ENCODE data around the gene SMIM32.

SMIM32 gene

DNA sequence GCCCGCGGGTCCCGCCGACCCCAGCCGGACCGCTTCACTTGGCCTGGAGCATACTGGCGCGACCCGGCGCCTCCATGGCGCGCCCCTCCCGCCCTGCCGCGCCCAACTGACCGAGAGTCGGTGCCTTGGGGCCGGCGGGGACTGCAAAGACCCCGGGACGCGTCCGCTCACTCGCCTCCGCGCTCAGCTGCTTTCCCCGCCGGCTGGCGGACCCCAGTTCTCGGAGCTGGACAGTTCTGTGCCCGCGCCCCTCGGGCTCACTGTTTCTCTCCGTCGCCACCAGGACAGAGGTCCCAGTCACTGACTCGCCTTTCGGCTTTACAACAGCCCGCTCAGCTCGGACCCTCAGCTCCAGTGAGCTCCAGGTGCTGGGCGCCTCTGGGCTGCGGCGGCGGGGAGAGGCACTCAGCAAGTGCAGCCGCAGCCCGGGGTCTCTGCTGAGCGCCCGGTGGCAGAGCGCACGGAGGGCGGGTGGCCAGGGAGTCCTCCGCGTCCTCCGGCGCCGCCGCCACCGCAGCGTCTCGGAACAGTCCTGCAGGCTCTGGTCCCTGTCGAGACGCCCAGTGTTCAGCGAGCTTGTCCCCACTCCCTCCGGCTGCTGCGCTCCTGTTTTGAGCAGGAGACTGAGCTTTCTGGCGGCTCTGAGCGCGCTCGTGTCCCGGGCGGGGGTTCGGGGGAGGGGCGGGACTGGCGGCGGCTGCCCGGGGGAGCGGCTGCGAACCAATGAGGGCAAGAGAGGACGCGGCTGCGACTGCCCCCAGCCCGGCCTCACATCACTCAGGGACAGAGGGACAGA, at the start of gene SMIM32:
Gene SMIM32 (minus strand): TSS at position 637 of the 796 bp plus-strand sequence. CDS start 638 bp downstream, outside the sequence.
- no peak for DNase-seq

DNA sequence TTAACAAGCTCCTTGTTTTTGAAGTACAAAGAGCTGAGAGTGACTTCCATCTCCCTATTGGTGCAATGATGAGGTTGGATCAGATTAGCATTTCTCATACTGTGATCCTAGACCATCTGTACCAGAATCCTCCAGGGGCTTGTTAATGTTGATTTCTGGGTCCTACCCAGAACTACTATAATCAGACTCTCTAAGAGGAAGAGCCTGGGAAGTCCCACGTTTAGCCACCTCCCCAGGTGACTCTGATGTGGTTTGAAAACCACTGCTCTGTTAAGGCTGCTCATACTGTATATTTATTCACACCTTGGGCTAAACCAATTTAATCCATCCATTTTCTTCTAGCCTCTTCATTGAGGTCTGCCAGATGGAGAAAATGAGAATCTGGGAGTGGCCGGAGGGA, 49.6 kb upstream of the SMIM32 start:
- no peak for DNase-seq

DNA sequence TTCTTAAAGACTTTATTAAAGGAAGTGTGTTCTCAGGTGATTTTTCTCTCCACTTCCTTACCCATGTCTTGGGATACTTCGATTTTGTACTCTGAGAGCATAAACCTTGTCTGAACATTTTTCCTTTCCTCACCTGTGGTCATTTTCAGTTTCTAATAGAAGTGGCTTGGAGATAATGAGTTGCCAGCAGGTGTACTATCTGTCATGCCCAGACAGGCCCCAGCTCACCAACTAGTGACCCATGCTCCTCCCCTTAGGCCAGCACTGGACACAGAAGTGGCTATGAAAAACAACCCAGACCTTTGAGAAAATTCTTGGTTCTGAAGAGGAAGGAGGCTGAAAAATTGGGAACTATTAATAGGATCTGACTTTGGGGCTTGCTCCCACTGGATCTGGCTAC, 49.2 kb upstream of the SMIM32 start:
- DNase-seq, result peak; percentile 28

DNA sequence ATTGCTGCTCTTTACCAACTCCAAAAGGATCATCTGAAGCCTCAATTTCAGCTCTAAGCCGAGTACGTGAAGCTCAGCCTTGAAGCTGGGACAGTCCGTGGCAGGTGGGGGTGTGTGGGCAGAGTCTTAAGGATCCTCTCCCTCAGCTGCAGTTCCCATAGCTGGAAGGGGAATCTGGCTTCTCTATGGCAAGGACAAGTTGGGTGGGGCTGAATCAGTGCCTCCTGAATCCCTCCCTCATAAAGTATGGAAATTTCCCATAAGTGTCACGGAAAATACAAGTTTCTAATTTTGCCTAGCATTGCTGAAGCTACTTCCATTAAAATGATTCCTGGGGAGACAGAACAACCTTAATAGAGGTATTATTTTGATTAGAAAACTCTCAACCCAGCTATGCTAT, 47.9 kb upstream of the SMIM32 start:
- no peak for DNase-seq

DNA sequence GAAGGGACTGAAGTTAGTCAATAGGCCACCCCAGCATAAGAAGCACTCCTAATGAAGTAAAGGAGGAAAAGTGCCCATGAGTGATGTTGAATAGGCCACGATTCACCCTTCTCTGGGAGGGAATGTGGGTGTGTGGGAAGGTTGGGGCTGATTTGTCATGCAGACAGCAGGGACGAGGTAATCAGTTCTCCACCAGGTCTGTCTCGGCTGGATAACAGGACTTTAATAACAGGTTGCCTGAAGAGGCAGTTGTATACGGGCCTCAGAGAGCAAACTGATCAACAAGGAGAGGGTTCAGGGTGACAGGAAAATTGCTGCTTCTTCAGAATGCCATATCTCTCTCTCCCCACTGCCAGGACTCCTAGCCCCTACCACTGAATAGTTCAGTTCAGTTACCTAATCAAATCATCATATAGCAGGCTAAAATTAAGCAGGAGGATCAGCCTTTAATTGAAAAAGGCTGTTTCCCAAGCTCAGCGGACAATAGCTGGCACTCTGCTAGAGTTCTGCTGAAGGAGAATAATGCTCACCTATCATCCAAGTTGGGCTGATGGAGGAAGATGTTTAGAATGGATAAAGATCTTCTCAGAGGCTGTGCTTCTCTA, 43.6 kb upstream of the SMIM32 start:
- DNase-seq, result no peak

DNA sequence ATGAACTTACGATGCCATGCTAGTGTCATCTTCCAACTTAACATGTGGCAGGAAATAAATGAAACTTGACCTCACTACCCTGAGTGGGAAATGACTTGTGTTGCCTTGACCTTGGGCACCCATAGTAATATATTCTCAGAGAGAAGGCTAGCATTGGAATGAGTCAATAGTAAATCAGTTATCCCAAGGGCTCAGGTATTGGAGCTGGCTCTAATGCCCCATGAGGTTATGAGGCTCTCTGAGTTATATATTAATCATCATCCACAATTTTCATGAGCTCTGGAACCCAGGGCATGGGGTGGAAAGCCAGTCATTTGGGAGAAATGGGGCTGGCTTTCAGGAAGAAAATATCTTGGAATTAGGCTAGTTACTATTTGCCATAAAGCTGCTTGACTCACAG, 42.4 kb upstream of the SMIM32 start:
- no peak for DNase-seq

DNA sequence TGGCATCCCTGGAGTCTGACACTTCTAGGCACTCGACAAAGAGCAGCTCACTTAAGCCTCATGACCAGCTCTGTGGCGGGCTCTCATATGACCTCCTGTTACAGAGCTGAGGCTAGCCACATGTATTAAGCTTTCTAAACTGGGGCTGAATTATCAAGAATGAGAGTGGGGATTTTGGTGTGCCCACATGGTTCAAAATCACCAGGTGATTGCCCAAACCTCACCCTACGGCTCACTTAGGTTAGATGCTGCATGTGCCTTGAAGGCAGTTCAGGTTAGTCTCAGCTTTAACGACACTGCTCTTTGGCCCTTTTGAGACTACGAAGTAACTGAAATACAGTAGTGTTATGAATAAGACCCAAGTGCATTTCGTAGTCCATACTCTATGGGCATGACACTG, 39.4 kb upstream of the SMIM32 start:
- no peak for DNase-seq

DNA sequence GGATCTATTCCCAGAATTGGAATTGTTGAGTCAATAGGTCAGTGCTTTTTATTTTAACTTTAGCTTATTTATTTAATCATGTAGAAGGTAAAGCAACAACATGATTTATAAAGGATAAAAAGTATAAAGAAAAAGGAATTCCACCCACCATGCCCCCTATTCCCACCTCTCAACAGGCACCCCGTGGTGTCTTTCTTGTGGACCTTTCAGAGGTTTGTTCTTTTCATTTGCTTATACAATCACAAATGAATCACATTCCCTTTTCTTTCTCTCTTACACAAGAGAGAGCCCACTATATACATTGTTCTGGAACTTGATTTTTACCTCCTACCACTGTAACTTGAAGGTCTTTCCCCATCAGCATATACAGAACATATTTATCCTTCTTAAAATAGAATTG, 37.2 kb upstream of the SMIM32 start:
- DNase-seq, result no peak

DNA sequence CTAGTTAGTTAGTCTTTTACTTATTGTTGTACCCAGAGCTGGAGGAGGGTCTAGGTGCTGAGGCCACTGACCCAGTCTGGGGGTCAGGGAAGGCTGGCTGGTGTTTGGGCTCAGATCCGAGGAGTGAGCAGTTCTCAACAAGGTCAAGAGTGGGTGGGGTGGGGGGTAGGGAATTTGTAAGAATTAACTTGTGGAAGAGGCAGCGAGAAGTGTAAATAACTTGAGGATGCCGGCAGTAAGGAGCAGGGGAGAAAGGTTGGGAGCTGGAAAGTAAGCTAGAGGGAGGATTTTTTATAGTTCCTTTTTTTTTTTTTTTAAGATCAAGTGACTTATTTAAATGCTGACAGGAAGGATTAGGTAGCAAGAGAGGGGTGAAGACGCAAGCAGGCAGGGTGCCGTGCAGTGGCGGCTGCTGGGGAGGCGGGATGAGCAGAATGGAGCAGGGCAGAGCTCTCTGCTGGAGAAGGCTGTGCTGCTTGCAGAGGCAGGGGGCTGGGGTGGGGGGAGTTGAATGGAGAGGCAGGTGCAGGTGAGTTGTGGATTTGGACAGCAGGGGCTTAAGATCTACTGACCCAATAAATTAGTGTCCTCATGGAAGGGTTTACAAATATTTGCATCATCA, 35.3 kb upstream of the SMIM32 start:
- no peak for DNase-seq

DNA sequence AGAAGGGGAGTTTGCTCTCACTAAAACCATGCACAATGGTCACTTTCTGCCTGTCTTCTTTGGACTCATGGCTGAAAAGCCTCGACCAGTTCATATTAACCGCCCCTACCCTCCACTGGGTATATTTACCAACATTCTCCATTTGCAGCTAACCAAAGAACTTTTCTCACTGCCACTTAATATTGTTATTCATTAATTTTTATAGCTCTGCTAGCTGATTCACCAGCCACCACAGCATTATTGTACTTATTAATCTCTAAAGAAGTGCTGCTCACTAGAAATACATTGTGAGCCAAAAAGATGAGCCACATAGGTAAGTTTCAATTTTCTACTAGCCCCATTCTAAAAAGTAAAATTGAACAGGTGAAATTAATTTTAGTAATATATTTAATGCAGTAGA, 33.4 kb upstream of the SMIM32 start:
- DNase-seq, result no peak

DNA sequence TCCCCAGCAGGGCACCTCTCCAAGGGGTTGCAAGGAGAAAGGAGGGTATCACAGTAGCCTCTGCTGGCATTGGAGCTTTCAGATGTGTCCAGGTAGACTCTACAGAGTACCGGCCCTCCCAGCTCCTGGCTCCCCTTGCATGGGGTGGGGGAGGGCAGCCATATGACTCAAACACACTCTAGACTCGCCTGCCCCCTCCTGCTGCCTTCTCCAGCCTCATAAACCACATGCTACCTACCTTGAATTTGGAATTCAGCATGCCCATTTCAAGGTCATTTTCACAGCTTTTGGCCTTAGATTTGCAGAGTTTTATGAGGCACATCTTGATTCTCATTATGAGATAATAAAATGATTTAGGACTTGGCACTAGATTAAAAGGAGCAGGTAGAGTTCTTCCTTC, 32.8 kb upstream of the SMIM32 start:
- DNase-seq, result no peak

DNA sequence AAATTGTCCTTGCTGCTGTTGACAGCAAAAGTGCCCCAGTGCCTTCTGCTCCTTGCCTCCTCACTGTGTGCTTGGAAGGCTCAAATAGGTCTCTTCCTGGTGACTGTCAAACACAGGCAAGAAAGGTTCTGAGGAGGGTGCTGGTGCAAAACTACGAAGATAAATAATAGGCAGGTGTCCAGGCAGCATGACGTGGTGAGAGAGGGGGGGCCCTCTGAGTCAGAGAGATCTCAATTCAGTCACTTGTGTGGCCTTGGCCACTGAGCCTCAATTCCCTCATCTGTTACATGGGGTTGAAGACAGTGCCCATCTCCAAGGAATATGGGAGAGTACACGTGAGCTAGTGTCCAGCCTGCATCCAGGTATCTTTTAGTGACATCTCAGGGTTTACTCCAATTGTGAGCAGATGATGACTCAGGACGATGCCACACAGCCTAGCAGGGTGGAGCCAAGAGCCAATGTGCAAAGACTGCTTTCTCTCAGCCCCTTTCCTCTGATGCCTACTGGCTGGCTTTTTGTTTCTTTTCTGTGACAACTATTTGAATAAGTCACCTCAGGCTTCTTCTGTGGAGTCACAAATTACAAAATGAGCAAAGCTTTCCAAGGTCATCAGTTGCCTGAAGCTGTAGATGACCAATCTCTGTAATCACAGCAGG, 29.7 kb upstream of the SMIM32 start:
- peak; percentile 54 for DNase-seq

DNA sequence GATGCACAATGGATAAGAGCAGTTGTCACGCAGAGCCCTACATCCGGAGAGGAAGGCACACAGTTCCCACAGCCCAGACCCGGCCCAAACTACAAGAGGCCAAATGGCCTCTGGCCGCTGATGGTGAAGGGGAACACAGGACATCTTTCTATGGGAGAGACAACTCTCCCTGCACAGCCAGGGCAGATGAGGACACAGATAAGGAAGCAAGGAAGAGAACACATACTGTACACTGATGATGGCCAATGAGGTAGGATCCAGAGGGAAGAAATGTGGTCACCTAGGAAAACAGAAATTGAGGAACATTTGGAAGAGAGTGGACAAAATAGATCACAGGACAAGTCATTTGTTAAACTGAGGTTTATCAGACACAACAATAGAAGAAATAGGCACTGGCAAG, 28.4 kb upstream of the SMIM32 start:
- DNase-seq, result no peak

DNA sequence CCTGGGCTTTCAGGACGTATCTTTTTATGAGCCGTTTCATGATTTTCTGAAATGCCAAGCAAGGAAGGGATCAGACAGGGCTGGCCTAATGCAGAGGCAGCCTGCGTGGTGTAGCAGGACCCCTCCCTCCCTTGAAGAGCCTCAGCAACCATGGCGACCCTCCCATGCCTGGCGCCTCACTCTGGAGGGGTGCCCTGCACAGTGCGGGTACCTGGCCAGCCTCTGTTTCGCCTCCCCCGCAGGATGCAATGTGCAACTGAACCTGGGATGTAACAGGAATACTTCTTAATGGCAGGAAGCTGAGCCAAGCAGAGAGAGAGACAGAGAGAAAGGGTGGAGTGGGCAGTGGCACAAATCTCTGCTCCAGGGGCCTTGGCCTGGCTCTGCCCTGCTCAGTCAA, 23.3 kb upstream of the SMIM32 start:
- no peak for DNase-seq

DNA sequence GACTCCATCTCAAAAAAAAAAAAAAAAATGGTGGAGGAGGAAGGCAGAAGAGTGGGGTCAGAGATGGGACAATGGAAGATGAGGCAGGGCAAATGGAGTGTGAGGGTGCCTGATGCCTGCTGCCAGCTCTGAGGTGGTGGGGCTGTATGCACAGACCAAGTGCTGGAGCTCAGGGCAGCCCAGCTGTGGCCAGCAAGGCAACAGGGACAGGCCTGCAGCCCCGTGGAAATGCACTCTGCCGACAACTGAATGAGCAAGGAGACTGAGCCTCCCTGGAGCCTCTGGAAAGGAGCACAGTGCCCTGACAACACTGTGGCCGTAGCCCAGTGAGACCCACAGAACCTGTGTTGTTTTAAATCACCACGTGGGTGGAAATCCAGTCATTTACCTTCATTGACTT, 22.9 kb upstream of the SMIM32 start:
- no peak for DNase-seq

DNA sequence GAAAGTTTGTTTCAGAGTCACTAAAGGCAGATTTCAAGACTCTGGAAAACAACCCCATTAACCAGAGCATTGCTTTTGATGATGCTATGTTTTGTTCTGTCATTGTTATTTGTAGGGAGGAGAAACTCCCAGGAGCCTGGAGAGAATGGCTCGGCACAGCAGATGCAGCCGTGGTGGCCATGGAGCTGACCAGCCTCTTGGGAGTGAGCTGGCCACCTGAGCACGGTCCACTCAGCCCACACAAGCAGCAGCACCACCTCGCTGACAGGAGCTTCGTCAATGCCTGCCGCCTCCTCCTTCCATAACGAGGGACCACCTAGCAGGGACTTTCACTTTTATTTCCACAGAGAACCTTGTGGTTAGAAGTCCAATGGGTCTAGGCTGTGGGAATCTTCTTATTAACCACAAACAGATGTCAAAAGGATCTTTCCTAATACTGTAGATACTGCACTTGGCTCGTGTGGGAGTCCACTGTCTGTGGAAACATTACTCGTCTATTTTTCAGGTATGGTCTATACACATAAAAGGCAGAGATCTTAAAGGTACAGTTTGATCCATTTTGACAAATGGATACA, 21.0 kb upstream of the SMIM32 start:
- no peak for DNase-seq

DNA sequence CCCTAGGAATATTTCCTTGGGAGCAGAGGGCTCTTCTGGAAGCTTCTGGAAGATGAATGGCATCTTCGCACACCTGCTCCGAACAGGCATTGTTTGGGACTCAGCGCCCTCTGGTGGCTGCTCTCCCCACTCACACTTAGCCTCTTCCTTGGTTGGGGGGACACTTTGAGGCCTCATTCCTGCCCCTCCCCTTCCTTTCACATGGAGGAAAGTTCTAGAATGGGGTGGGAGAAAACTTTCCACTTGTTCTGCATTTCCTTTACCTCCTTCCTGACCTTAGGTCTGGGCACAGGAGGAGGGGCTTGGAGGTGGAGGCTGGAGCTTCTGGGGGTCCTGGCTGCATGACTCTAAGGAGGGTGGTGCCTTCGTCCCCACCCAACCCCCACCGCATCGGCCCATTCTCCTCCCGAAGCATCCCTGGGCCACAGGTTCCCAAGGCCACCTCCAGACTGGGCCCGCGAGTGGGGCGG, 19.3 kb upstream of the SMIM32 start:
- peak; percentile 70 for DNase-seq

DNA sequence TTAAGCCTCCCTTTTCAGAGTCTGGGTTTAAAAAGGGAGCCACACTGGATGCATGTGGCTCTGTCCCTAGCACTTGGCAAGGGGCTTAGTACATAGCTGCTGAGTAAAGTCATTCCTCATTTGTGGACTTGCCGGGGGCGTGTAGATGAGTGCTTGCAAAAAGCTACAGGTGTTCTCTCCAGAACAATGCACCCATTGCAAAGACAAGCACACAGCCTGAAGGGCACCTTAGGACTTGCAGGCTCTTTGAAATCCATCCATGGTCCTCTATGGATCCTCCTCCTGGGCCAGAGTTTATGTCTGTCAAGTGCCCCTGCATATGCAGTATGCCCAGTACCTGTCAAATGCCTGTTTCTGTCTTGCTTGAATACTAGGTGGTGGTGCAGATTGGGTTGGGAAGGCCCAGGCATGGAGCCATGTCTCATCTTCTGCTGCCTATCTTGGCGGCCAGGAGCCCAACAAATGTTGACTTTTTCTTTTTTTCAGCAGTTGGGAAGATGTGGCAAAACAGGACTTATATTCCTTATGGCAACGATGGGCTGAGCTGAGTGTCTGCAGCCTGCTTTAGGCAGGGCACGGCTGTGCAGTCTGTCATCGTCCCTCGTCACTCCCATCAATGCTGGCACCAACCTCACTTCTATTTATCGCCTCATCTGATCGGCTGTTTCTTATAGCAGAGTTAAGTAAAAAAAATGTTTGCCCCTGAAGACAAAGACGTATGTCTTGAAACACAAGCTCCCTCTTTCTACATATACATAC, 18.5 kb upstream of the SMIM32 start:
- DNase-seq, result no peak

DNA sequence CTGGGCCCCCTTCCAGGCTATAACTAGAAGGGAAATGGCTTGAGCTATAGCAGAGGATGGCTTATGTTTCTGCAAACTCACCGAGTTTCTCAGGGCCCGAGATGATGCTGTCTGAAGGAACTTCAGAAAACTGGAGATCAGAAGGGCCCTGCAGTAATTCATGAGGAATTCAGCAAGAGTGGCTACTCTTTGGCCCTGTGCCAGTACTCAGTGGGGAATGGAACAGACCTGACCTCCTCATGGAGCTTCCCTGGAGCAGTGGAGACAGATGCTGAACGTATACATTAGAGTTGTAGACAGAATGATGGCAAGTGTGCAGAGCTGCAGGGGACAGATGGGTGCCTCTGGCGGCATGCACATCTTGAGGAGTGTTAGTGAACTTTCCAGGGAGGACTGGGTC, 17.3 kb upstream of the SMIM32 start:
- DNase-seq, result no peak

DNA sequence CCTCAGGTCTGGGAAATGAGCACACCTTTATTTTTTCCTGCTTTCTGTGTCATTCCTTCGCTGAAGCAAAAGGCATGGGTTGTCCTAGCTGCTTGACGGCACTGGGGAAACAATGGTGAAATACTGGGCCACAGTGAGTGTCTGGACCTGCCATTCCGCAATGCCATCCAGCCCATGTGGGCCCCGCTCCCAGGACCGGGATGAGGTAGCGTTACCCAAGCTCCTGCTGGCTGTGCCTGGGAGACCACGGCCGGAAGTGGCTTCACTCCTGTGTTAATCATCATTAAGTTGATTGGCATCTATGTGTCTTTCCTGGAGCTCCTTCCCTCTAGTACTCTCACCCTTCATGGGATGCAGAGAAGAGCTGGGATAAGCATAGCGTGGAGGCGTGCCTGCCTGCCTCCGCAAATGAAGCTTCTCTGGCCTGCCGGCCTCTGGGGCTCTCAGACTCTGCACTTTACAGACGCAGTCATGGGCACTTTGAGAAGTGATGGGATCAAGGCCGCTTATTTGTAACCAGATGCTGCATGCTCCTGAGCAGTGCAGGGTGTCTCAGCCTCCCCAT, 16.5 kb upstream of the SMIM32 start:
- no peak for DNase-seq

DNA sequence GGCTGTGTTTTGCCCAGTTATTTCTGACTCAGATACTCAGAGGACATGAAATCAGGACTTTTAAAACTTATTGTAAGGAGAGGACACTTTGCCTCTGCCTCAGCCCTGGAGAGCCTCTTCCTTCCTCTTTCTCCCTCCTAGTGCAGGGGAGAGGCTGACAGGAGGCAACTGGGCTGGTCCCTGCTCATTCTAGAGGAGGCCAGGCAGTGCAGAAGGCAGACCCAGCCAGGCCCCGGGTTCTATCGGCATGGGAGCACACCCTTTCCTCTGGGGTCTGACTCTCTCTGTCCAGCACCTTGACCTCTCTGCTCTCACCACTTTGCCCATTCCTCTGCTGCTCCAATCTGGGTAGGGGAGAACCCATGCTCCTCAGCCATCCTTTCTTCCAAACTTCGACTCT, 16.0 kb upstream of the SMIM32 start:
- DNase-seq, result no peak

DNA sequence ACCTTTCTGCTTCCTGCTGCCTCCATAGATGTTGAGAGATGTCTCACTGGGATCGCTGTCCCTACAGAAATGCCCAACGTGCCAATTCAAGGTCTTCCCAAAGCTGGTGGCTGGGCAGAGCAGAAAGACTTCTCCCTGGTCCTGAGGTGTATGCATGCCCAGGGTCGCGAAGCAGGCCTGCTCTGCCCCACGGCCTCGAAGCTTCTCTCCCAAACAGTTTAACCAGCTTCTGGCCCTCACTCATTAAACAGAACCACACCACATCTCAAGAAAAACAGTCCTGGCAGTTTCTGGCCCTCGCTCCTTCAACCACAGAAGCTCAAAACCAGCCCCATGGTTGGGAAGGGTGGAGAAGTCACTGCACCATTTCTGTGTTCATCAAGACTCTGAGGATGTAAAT, 14.7 kb upstream of the SMIM32 start:
- DNase-seq, result no peak

Measured in DMS53 (cell line).